ENCODE measurements around the gene RASGEF1C.

Gene RASGEF1C

GRCh38 chr5:180079702-180080466 is 129.1 kb downstream of the RASGEF1C start:
- DNase-seq = no peak

GRCh38 chr5:180078348-180078747 is 130.7 kb downstream of the RASGEF1C start:
- DNase-seq = no peak

GRCh38 chr5:180077594-180078284 is 131.3 kb downstream of the RASGEF1C start:
- no peak for DNase-seq

GRCh38 chr5:180075703-180076102 is 133.3 kb downstream of the RASGEF1C start:
- no peak for DNase-seq

- DNase-seq = no peak
Measured at GRCh38 chr5:180074462-180074861, 134.5 kb downstream of the RASGEF1C start.

GRCh38 chr5:180072556-180072955 is 136.5 kb downstream of the RASGEF1C start:
- DNase-seq = no peak

- DNase-seq = no peak
Measured at GRCh38 chr5:180072256-180072548, 136.8 kb downstream of the RASGEF1C start.

GRCh38 chr5:180071531-180072255 is 137.3 kb downstream of the RASGEF1C start, which contains the start of gene RNF130:
RNF130 (minus strand) TSS chr5:180071759; CDS start chr5:180071702, 57 bp downstream.
- peak; percentile 34 for DNase-seq

GRCh38 chr5:180070756-180071530 is 138.1 kb downstream of the RASGEF1C start:
- DNase-seq = peak; percentile 16

GRCh38 chr5:180069589-180070247 is 139.3 kb downstream of the RASGEF1C start:
- DNase-seq = peak; percentile 8

- DNase-seq = no peak
Measured at GRCh38 chr5:180068519-180069090, 140.4 kb downstream of the RASGEF1C start.

- no peak for DNase-seq
Measured at GRCh38 chr5:180067986-180068385, 141.0 kb downstream of the RASGEF1C start.

- DNase-seq = no peak
Measured at GRCh38 chr5:180060192-180060591, 148.8 kb downstream of the RASGEF1C start.

GRCh38 chr5:180059326-180059725 is 149.7 kb downstream of the RASGEF1C start:
- DNase-seq = no peak

GRCh38 chr5:180056153-180056552 is 152.9 kb downstream of the RASGEF1C start:
- DNase-seq = no peak

- DNase-seq = no peak
Measured at GRCh38 chr5:180054226-180054625, 154.8 kb downstream of the RASGEF1C start.

- DNase-seq = no peak
Measured at GRCh38 chr5:180053061-180053602, 155.9 kb downstream of the RASGEF1C start.

GRCh38 chr5:180052211-180052818 is 156.7 kb downstream of the RASGEF1C start:
- DNase-seq = no peak
